Suprapubic skin (tissue), 4 donors: ENCODE results near the gene CCDC7. TPM values are rescaled to one million over a fixed set of nuclear protein-coding genes. Genes with fewer than 3 reads are reported as not detected.

Experiments
- DNase-seq, 2 donors: peaks; one replicate each; pipeline ENCODE4 v3.0.0-alpha.2; 2019; ENCODE audit warnings: low spot score in 2 of 2
- H3K27ac ChIP-seq: fragments of 200-600 bp; sonication (generic); one replicate; pipeline ENCODE4 v1.5.1; 2019
- H3K27me3 ChIP-seq: fragments of 200-600 bp; sonication (generic); one replicate; pipeline ENCODE4 v1.5.1; 2019
- H3K36me3 ChIP-seq: fragments of 200-600 bp; sonication (generic); one replicate; pipeline ENCODE4 v1.5.1; 2019
- H3K4me1 ChIP-seq: fragments of 200-600 bp; sonication (generic); one replicate; pipeline ENCODE4 v1.5.1; 2019
- H3K4me3 ChIP-seq: fragments of 200-600 bp; sonication (generic); one replicate; pipeline ENCODE4 v1.5.1; 2019; ENCODE audit warnings: mild to moderate bottlenecking
- H3K9me3 ChIP-seq: fragments of 200-600 bp; sonication (generic); one replicate; pipeline ENCODE4 v1.5.1; 2019
- EP300 ChIP-seq: sonication (generic); formaldehyde crosslinking; IDR thresholded peaks from one replicate; pipeline ENCODE4 v1.6.1; 2017; ENCODE audit warnings: antibody characterized with exemption
- POLR2A ChIP-seq, 2 donors: fragments of 450-650 bp; IDR thresholded peaks; one replicate each; pipeline ENCODE4 v1.6.1; 2017; ENCODE audit warnings: antibody characterized with exemption in 2 of 2, mild to moderate bottlenecking in 2 of 2, moderate library complexity in 2 of 2
- POLR2AphosphoS5 ChIP-seq, 3 donors: sonication (generic); formaldehyde crosslinking; IDR thresholded peaks; one replicate each; pipeline ENCODE4 v1.6.1; 2017; ENCODE audit warnings: antibody characterized with exemption in 3 of 3
- WGBS: methylation state at CpG from one replicate; pipeline ENCODE4 v1.1.5; 2018; 5-methylcytosine and 5-hydroxymethylcytosine counted together
- total RNA-seq, 4 donors: library from RNA; depleted of rRNA; stranded (reverse); fragments of >200 nt; gene quantifications; one replicate each; pipeline ENCODE4 v1.1.0, GENCODE V29; 2016
- TF ChIP-seq, protein P1 (sequence below), 2 donors: fragments of 200-600 bp in 1 of 2; fragments of 450-650 bp in 1 of 2; sonication (generic) in 1 of 2; IDR thresholded peaks; one replicate each; pipeline ENCODE4 v1.5.1; 2016 to 2019; ENCODE audit warnings: antibody characterized with exemption in 2 of 2, mild to moderate bottlenecking in 1 of 2, moderate library complexity in 1 of 2

Gene CCDC7
- total RNA-seq, 4 donors from 2014 or later = 4.6 to 10.1 (median 7.6) TPM

DNA sequence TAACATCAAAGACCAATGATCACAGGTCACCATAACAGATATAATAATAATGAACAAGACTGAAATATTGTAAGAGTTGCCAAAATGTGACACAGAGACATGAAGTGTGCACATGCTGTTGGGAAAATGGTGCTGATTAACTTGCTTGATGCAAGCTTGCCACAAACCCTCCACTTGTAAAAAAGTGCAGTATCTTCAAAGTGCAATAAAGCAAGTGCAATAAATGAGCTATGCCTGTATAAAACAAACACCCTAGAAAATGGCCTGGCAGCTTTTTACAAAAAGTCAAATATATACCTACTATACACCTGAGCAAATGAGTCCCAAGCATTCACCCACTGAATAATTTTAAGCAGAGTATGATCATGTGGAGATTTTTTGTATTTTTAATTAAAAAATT lies 9.7 kb upstream of the CCDC7 start:
- H3K9me3 ChIP-seq = no peaks in the 10 kb centered on the region
- TF ChIP-seq POLR2AphosphoS5 (IDR thresholded peaks at IDR 0.05) = no peak
- TF ChIP-seq, protein P1, sequence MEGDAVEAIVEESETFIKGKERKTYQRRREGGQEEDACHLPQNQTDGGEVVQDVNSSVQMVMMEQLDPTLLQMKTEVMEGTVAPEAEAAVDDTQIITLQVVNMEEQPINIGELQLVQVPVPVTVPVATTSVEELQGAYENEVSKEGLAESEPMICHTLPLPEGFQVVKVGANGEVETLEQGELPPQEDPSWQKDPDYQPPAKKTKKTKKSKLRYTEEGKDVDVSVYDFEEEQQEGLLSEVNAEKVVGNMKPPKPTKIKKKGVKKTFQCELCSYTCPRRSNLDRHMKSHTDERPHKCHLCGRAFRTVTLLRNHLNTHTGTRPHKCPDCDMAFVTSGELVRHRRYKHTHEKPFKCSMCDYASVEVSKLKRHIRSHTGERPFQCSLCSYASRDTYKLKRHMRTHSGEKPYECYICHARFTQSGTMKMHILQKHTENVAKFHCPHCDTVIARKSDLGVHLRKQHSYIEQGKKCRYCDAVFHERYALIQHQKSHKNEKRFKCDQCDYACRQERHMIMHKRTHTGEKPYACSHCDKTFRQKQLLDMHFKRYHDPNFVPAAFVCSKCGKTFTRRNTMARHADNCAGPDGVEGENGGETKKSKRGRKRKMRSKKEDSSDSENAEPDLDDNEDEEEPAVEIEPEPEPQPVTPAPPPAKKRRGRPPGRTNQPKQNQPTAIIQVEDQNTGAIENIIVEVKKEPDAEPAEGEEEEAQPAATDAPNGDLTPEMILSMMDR (IDR thresholded peaks at IDR 0.05) = no peak
- no peak for TF ChIP-seq POLR2A (IDR thresholded peaks at IDR 0.05)
- TF ChIP-seq EP300 = no peak
- DNase-seq = no peak
- H3K27me3 ChIP-seq = no peaks in the 10 kb centered on the region
- H3K4me1 ChIP-seq = no peaks in the 10 kb centered on the region
- H3K27ac ChIP-seq = no peak overlapping the region
- H3K4me3 ChIP-seq = no peak overlapping the region
- no peaks in the 10 kb centered on the region for H3K36me3 ChIP-seq

DNA sequence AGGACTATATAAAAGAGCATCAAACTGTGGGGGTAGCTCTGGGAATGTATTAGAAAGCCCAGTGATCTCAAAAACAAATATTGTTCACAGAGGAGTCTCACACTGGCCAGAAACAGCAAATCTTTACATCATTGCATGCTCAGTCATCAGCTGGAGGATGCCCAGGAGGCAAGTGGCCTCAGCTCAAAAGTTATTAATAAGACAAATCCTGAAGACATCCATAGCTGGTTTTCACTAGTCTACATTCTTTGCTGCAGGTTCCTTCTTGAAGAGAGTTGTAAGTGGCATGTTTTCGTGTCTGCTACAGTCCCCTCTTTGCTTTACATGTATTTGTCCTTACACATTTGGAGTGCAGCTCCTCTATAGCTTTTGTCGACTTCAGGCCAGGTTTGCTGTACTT lies 8.6 kb upstream of the CCDC7 start:
- WGBS = 49% methylated on average over 2 of the region's 2 CpGs
- Histone ChIP-seq H3K27ac (no peak overlapping the region), H3K9me3 (no peaks in the 10 kb centered on the region), H3K4me1 (no peaks in the 10 kb centered on the region), H3K4me3 (no peak overlapping the region), H3K27me3 (no peaks in the 10 kb centered on the region), H3K36me3 (no peaks in the 10 kb centered on the region)
- no peak for DNase-seq
- no peak for TF ChIP-seq EP300
- TF ChIP-seq, protein P1 (IDR thresholded peaks at IDR 0.05) = no peak
- no peak for TF ChIP-seq POLR2AphosphoS5 (IDR thresholded peaks at IDR 0.05)
- no peak for TF ChIP-seq POLR2A (IDR thresholded peaks at IDR 0.05)

DNA sequence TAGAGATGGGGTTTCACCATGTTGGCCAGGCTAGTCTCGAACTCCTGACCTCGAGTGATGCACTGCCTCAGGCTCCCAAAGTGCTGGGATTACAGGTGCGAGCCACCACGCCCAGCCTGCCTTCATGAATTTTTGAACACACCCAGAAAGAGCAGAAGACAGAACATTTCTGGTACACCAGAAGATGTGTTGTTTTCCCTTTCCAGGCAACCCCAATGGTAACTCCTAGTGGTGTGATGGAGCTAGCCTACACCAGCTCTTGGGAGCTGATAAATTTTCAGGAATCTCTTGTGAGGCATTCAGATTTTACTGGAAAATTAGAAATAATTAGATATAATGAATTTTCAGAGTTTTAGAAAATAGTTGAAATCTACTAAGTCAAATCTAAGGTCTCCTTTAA lies 904 bp upstream of the CCDC7 start:
- DNase-seq = no peak

DNA sequence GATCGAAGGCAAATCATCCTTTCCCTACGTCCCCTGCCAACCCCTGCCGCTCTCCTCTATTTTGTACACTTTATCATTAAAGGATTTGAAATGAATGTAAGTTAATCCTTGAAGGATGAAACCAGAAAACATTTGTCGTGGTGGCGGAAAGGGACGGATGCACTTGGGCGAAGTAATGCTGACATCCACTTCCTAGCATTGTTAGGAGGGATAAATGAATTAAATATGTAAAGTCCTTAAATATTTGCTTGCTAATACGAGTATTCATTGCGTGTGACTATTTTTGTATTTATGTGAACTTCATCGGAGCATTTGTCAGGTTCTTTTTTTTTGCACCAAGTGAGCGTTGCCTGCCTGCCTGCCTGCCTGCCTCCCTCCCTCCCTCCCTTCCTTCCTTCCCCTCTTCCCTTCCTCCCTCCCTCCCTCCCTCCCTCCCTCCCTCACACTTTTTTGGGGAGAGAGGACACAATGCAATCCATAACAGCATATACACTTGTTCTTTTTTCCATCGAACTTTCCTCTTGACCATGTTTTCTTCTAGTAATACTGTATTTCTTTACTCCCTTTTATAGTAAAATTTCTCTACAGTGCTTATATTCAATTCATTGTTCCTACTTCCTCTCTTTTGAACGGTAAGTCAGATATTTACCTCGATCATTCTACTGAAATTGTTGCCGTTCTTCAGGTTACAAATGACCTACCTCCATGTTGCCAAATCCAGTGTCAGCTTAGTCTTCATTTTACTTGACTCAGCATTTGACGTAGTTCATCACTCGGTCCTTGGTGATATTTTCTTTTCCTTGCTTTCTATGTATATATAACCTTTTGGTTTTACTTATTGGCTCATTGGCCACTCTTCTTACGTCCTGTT lies 831 bp downstream of the CCDC7 start:
- Histone ChIP-seq H3K27ac (peak overlapping the region; percentile 97), H3K9me3 (no peaks in the 10 kb centered on the region), H3K27me3 (no peaks in the 10 kb centered on the region), H3K4me3 (peak overlapping the region; percentile 84), H3K4me1 (peaks cover 14% of the 10 kb centered on the region), H3K36me3 (no peaks in the 10 kb centered on the region)
- 1% methylated on average over 18 of the region's 18 CpGs for WGBS
- DNase-seq = no peak
- no peak for TF ChIP-seq EP300
- TF ChIP-seq POLR2A (IDR thresholded peaks at IDR 0.05) = no peak
- TF ChIP-seq, protein P1 (IDR thresholded peaks at IDR 0.05) = no peak
- no peak for TF ChIP-seq POLR2AphosphoS5 (IDR thresholded peaks at IDR 0.05)

More for the DNA sequence above, 904 bp upstream of the CCDC7 start:
- no peak for TF ChIP-seq POLR2A (IDR thresholded peaks at IDR 0.05)
- TF ChIP-seq, protein P1 (IDR thresholded peaks at IDR 0.05) = no peak
- Histone ChIP-seq H3K27ac (no peak overlapping the region), H3K4me3 (peak overlapping the region; percentile 84), H3K4me1 (peaks cover 14% of the 10 kb centered on the region), H3K9me3 (no peaks in the 10 kb centered on the region), H3K27me3 (no peaks in the 10 kb centered on the region), H3K36me3 (no peaks in the 10 kb centered on the region)
- 93% methylated on average over 4 of the region's 4 CpGs for WGBS

DNA sequence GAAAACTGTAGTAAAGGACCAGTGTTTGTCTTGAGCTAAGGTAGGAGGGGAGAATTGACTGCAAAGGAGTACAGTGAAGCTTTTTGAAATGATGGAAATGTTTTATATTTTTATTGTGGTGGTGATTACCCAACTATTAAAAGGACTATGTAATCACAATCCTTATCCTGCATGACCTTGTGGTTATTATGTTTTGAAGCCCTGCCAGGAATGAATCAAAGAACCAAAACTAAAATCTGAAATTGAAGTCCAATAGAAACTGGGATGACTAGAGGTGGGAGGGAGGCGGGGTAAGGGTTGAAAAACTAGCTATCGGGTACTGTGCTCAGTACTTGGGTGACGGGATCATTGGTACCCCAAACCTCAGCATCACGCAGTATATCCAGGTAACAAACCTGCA lies 8.2 kb downstream of the CCDC7 start:
- no peak for DNase-seq
- no peak for TF ChIP-seq POLR2AphosphoS5 (IDR thresholded peaks at IDR 0.05)
- TF ChIP-seq, protein P1 (IDR thresholded peaks at IDR 0.05) = no peak
- TF ChIP-seq POLR2A (IDR thresholded peaks at IDR 0.05) = no peak
- TF ChIP-seq EP300 = no peak
- Histone ChIP-seq H3K4me1 (no peaks in the 10 kb centered on the region), H3K27ac (no peak overlapping the region), H3K36me3 (peaks cover 17% of the 10 kb centered on the region), H3K9me3 (no peaks in the 10 kb centered on the region), H3K4me3 (no peak overlapping the region), H3K27me3 (no peaks in the 10 kb centered on the region)
- WGBS = over 99% methylated on average over 4 of the region's 4 CpGs
